Right atrium auricular region (tissue), 2 donors: ENCODE data around the gene C12orf57. TPM values are rescaled to one million over a fixed set of nuclear protein-coding genes. Genes with fewer than 3 reads are reported as not detected.
"Not testable (repeated sequence)": the region's sequence is repeated elsewhere in the genome, so short reads cannot be mapped to it uniquely, and the experiment has no call there.

Experiments
- DNase-seq: peaks from one replicate; pipeline ENCODE4 v3.0.0-alpha.2; 2019; ENCODE audit warnings: low spot score
- H3K27ac ChIP-seq, 2 donors: fragments of 200-600 bp; sonication (generic); 1 replicate in 1 of 2; 2 replicates in 1 of 2; pipeline ENCODE4 v1.5.1; 2016 to 2019
- H3K27me3 ChIP-seq, 2 donors: fragments of 200-600 bp; sonication (generic); one replicate each; pipeline versions ENCODE4 v1.5.1 to v1.6.0; 2017 to 2019
- H3K36me3 ChIP-seq: fragments of 200-600 bp; sonication (generic); one replicate; pipeline ENCODE4 v1.5.1; 2016
- H3K4me1 ChIP-seq, 2 donors: fragments of 200-600 bp; sonication (generic); one replicate each; pipeline versions ENCODE4 v1.5.1 to v1.6.0; 2017 to 2019
- H3K4me3 ChIP-seq, 2 donors: fragments of 200-600 bp; sonication (generic); 1 replicate in 1 of 2; 2 replicates in 1 of 2; pipeline ENCODE4 v1.5.1; 2017 to 2019; ENCODE audit warnings: mild to moderate bottlenecking in 1 of 2, moderate library complexity in 1 of 2
- H3K9me3 ChIP-seq, 2 donors: fragments of 200-600 bp; sonication (generic); one replicate each; pipeline ENCODE4 v1.5.1; 2019
- total RNA-seq, 2 donors: library from RNA; depleted of rRNA; stranded (reverse); fragments of >200 nt; gene quantifications; one replicate each; pipeline ENCODE4 v1.1.0, GENCODE V29; 2016
- TF ChIP-seq, protein P1 (sequence below), 2 donors: fragments of 200-600 bp; sonication (generic); IDR thresholded peaks; one replicate each; pipeline ENCODE4 v1.5.1; 2019; ENCODE audit warnings: antibody characterized with exemption in 2 of 2

C12orf57 gene
- total RNA-seq, 2 donors from 2014 or later, result 398 to 533 TPM

DNA sequence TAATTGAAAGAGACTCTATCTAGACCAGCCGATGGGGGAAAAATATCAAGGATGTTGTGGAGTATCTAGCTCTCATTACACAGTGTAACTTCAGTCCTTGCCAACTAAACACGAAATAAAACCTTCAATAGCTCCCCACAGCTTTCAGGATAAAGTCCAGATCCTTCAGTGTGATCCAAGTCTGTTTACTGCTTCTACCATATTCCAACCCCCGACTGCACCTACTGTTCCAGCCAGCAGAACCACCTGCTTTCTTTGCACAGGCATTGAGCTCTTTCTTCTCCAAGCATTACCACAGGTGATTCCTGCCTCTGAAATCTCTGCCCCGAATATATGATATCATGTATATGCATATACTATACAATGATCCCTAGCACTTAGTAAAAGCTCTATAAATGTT, 41.4 kb upstream of the C12orf57 start:
- TF ChIP-seq, protein P1, sequence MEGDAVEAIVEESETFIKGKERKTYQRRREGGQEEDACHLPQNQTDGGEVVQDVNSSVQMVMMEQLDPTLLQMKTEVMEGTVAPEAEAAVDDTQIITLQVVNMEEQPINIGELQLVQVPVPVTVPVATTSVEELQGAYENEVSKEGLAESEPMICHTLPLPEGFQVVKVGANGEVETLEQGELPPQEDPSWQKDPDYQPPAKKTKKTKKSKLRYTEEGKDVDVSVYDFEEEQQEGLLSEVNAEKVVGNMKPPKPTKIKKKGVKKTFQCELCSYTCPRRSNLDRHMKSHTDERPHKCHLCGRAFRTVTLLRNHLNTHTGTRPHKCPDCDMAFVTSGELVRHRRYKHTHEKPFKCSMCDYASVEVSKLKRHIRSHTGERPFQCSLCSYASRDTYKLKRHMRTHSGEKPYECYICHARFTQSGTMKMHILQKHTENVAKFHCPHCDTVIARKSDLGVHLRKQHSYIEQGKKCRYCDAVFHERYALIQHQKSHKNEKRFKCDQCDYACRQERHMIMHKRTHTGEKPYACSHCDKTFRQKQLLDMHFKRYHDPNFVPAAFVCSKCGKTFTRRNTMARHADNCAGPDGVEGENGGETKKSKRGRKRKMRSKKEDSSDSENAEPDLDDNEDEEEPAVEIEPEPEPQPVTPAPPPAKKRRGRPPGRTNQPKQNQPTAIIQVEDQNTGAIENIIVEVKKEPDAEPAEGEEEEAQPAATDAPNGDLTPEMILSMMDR (IDR thresholded peaks at IDR 0.05), result no peak
- Histone ChIP-seq H3K27me3 (no peaks in the 10 kb centered on the region), H3K4me1 (peaks cover 0 to 12% of the 10 kb centered on the region in 2 donors), H3K27ac (no peak overlapping the region), H3K36me3 (no peaks in the 10 kb centered on the region), H3K4me3 (no peak overlapping the region), H3K9me3 (no peaks in the 10 kb centered on the region)
- no peak for DNase-seq

DNA sequence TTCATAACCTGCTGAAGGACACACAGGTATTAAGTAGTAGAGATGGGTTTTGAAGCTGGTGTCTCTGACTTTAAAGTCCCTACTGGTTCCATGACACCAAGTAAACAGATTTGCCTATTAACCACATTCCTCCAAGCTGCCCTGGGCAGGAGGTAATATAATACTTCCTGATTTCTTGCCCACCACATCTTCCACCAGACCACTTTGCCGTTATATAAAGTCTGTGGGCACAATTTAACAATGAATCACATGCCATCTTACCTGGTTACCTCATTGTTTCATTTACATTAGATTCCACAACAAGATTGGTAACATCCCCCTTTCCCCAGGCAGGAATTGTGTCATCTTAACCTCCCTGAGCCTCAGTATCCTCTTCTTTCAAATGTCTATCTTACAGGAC, 40.1 kb upstream of the C12orf57 start:
- TF ChIP-seq, protein P1 (IDR thresholded peaks at IDR 0.05), result no peak
- Histone ChIP-seq H3K27ac (no peak overlapping the region), H3K36me3 (no peaks in the 10 kb centered on the region), H3K4me3 (no peak overlapping the region), H3K27me3 (no peaks in the 10 kb centered on the region), H3K9me3 (no peaks in the 10 kb centered on the region), H3K4me1 (peaks cover 0 to 12% of the 10 kb centered on the region in 2 donors)
- DNase-seq, result no peak

DNA sequence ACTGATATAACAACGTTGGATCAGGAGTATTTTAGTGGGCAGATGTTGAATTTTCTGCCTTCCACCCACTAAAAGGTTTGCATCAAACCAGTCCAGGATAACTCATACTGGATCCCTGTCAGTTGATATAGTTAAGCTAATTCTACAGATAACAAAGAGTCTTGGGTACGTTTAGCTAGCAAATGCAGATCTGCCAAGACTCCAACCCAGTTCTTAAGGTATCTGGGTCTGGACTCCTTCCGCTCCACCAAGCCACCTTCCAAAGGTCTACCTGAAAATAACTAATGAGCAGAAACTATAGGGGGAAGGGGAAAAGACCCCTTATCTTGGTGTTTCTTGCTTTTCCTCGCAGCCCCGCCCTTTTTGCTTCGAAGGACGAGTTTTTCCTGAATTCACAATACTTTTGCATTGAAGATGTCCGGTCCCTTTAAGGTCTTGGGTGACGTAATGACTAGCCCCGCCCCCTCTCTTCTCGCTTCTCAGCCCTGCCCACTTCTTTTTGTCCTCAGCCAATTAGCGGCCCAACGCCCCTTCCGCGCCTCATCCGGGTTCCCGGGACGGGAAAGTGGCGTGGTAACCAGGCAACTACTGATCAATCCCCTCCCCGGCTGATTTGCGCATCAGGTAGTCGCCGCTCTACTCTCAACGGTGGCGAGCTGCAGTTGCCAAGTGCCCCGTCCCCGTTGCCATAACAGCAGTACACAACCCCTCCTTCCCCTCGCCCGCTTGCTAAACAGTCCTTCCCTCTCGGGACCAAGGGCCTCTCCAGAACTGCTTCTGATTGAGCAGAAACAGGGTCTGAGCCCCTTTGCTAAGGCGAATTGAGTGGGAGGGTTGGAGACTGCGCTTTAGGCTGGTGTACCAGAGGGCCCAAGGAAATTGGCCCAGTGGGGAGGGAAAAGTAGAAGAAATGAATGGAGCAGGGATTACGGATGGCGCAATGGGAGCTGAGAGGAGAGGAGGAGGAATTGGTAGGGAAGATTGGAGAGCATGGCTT, 39.2 kb upstream of the C12orf57 start, which contains the start of gene LRRC23:
Gene LRRC23, plus strand, starts transcription at position 543 of the 997 bp plus-strand sequence. CDS start 812 bp downstream, outside the sequence.
- DNase-seq, result peak; percentile 98
- H3K27ac ChIP-seq, result peak within 1 kb of the TSS; percentile 78 to 84
- peaks cover 0 to 12% of the 10 kb centered on the region in 2 donors for H3K4me1 ChIP-seq
- H3K9me3 ChIP-seq, result no peaks in the 10 kb centered on the region
- TF ChIP-seq, protein P1 (IDR thresholded peaks at IDR 0.05), result no peak
- H3K4me3 ChIP-seq, result peak within 1 kb of the TSS; percentile 62 to 76
- no peaks in the 10 kb centered on the region for H3K27me3 ChIP-seq
- H3K36me3 ChIP-seq, result no peaks in the 10 kb centered on the region

DNA sequence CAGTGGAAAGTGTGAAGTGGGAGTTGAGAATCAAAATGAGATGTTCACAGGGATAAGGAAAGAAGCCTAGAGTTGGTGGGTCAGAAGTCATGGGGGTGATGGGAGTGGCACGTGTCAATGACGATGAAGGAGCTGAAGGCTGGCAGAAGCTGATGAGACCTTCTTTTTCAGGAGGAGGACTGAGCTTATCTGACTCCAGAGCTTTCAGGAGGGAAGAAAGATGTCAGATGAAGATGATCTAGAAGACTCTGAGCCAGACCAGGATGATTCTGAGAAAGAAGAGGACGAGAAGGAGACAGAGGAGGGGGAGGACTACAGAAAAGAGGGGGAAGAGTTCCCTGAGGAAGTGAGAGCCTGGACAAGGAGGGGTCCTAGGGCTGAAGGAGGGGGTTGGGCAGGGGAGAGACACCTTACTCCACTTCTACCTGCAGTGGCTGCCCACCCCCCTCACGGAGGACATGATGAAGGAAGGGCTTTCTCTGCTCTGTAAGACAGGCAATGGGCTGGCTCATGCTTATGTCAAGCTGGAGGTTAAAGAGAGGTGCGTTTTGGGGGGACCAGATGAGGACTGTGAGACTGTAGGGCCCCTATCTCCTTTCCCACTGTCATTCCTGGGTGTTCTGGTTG, 38.3 kb upstream of the C12orf57 start:
- Histone ChIP-seq H3K36me3 (no peaks in the 10 kb centered on the region), H3K27ac (peak overlapping the region; percentile 78 to 84), H3K9me3 (no peaks in the 10 kb centered on the region), H3K4me1 (peaks cover 0 to 12% of the 10 kb centered on the region in 2 donors), H3K4me3 (peak overlapping the region in 1 of 2 donors; percentile 76), H3K27me3 (no peaks in the 10 kb centered on the region)
- TF ChIP-seq, protein P1 (IDR thresholded peaks at IDR 0.05), result no peak
- no peak for DNase-seq

DNA sequence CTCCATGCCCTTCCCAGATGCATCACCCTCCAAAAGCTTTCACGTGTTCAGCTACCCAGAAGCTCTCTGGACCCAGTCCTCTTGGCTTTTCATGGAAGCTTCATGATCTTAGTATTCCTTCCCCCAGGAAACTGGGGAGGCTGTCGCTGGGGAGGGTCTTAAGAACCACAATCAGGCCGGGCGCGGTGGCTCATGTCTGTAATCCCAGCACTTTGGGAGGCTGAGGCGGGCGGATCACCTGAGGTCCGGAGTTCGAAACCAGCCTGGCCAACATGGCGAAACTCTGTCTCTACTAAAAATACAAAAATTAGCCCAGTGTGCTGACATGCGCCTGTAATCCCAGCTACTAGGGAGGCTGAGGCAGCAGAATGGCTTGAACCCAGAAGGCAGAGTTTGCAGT, 35.7 kb upstream of the C12orf57 start:
- not testable (repeated sequence) for H3K36me3 ChIP-seq, H3K4me3 ChIP-seq, H3K27ac ChIP-seq, DNase-seq, H3K27me3 ChIP-seq, H3K9me3 ChIP-seq
- H3K4me1 ChIP-seq, result peaks cover 0 to 12% of the 10 kb centered on the region in 2 donors
